Activated CD8-positive, alpha-beta memory T cell treated with anti-CD3 and anti-CD28 coated beads, Interleukin-2, amount 50 U/mL, for 24 hours (primary cell): Measurements from ENCODE around the gene SIAE.

ENCODE experiments used
- DNase-seq: peaks from one replicate; pipeline ENCODE4 v3.0.0-alpha.2; 2020; ENCODE audit errors: extremely low read depth

Gene SIAE

DNA sequence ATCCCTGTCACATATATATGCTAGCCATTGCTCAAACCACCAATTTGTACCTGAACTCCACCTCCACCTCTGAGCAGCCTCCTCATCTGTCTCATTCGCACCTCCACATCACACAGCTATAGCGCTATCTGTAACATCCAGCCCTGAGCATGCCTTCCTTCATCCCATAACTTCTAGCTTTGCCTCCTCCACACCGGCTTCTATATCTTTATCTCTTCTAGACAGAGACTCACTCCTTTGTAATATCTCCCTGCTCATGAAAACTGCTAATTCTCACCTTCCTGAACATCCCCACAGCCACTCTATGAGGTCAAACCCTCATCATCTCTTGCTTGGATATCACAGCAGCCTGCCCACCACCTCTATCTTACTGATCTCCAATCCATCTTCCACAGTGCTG lies 5.9 kb downstream of the SIAE start:
- no peak for DNase-seq

DNA sequence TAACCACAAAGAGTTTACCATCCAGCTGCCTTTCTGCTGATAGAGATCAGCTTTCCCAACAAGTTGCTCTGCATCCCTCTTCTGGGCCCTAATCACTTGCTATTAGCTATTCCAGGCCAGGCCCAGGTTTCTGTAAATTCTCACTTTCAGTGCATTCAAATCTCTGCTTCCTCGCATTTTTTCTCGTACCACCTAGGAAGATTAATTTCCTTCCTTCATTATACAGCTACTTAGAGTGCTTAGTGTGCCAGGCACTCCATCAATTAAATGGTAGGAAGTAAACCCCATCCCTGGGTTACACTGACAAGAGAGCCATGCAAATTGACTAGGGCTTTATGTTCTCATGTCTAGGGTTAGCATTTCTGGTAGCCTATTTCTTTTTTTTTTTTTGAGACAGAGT lies 9.7 kb downstream of the SIAE start:
- no peak for DNase-seq

DNA sequence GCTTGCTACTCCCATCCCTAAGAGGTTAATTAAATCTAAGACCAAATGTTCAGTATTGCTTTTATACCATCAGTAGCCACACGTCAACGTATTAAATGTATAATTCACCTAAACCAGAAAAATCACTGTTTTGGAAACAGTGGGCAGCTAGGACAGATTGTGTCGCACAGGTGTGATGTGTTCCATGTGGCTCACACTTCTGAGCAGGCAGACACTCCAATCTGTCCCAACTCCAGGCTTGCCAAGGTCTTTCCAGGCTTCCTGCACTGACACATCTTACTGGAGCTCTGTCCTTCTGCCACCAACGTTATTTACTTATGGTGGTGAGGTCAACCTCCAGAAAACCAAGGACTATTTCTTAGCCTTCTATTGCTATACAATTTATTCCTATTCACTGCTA lies 11.4 kb downstream of the SIAE start:
- no peak for DNase-seq

DNA sequence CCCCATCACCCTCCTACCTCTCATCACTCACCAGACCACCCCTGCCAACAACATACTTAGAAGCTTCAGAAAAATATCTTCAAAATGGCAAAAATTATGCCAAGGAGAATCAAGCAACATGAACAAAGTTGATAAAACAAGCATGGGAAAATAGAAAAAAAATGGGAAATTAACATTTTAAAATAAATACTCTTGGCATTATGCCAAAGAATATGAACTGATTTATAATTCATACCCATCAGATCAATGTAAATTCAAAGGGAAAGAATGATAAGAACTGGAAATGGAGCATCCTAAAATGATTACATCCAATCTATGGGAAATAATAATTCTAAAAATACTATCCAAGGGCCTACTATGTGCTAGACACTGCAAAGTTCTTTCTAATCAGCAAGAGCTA lies 12.0 kb downstream of the SIAE start:
- DNase-seq: no peak

DNA sequence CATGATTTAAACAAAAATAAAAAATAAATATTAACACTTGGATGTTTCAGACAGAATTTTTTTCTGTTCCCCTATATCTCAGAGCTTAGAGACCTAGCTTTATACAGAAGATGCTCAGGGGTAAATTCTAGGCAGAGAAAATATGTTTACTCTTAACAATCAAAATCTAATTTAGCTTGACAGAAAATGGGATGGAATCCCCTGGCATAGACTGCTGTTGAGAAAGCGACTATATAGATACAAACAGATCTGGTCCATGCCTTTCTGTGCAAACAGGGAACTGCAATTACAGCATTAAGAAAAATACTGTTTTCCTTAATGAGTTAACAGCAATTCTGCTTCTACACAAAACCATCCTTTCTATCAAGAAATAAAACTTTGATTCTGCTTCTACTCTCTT lies 14.6 kb downstream of the SIAE start:
- no peak for DNase-seq

DNA sequence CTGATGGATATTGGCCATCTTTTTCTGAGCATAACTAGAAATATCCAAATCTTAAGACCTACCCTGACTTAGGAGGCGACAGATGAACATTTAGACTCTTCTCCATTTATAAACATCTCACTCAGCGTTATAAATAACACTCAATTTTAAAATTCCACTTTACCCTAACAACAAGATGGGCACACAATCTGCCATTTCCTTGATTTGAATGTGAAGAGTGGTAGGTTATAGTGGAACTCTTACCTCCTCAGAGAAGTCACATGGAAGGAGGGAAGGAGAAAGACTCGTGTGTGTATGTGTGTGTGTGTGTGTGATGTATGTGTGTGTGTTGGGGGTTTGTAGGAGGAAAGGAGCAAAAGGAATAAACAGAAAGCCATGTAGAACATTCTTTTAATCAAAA lies 15.0 kb downstream of the SIAE start:
- no peak for DNase-seq

DNA sequence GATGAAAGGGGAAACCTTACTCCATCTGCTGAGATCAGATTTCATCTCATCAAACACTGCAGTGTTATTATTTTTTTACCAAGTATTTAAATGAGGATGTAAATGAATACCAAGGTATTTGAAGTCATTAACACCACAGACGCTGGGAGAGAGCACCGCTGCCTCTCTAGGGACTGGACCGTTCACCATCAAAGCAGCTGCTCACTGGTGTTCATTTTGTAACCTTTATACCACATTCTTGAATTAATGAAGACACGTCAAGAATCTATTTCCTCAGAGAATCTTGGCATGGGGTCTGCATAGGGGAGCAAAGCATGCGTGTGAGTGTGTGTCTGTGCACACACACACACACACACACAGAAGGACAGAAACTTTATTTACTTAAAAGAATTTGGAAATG lies 15.6 kb downstream of the SIAE start:
- no peak for DNase-seq

DNA sequence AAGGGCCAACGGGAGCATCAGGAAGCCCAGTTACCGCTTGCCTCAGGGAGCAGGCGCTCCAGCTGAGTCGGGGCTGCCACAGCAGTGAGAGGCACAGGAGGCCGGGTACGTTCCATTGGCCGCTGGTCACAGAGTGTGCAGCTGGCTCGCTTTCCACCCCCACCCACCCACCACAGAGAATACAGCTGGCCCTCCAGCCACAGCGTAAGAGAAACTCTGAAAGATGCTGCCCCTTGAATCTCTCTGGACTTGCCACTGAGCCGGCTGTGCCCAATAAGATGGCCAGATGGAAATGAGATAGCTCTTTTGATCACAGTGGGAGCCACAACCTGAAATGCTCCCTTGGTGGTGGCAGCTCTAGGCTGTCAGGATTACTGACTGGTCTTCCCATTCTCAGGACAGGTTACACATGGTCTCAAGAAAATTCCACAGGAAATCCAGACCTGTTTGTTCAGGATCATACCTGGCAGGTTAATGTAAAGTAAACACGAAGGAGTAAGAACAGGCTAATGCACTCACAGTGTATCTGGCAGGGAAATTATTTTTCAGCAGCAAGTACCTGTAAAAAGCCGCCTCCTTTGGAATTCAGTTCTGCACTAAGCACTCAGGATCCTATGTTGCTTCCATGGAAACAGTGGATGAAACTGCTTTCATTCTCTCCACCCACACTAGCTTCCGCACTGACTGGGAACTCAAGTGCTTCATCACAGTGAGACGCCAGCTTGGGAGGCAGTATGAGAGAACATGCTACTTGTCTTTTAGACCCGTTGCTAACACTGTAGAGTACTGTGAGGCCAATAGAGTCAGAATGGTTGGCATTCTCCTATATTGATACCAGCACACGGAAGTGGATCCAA lies 16.5 kb downstream of the SIAE start:
- DNase-seq: no peak

DNA sequence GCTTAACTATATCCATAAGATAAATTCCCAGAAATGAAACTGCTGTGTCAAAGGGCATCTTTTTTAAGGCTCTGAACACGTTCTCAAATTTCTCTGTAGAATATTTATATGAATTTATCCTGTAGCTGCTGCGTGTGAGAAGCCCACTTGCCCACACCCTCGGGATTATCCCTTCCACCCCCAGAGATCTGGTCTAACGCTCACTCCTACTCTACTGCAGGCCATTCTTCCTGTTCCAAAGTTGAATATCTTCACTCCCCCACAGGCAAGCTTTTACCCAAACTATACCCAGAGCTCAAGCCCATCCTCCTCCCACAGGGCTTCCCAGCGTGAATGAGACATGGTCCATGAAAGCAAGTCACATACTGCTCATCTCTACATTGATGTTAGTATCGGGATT lies 24.9 kb downstream of the SIAE start:
- no peak for DNase-seq

DNA sequence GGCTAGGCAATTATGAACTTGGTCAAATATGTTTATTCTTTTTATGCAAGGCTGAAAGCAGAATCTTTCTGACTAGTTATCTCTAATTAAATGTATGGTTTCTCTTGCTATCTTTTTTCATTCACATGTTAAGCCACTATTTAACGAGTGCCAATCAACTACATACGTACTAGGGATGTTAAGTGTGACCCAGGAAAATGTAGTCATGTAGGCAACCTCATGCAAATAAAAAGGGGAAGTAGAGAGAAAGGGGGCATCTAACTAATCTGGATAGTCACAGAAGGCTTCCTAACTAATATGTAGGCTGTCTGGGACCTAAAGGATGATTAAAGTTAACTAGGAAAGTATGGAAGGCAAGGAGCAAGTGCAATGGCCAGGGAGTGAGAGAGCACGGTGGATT lies 27.4 kb downstream of the SIAE start:
- no peak for DNase-seq

DNA sequence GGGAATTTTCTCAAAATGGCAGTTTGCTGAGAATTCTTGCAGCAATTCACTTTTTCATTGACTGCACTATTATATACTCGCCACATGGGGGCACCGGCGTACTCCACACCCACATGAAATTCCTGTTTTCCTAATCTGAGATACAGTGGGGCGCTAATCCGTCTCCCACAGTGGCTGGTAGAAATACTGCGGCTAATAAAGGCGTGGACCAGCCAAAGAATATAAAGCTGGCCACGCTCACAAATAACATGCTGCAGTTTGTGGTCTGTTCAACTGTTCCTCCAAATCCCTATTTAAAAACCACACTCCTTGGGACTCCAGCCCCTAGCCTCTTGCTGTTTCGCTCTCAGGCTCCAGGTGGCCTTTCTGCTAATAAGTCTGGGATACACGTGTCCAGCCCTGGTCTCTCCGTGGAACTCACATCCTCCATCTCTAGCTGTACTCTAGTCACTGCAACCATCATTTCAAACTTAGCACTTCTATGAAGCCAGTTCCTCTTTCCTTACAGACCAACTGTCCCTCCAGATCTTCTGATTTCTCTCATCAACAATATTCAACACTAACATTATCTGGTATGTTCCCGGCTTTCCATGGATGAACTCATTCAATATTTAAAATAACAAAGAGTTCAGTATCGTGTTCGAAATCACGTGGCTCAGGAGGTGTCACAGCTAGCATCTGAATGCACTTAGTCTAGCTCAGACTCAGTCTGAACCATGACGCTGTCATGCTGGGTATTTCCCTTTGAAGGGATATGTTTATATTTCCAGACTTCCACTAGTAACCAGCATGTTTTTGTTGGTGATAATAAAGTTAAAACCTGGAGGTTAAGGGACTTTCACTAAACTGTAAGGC lies 28.9 kb downstream of the SIAE start:
- no peak for DNase-seq

DNA sequence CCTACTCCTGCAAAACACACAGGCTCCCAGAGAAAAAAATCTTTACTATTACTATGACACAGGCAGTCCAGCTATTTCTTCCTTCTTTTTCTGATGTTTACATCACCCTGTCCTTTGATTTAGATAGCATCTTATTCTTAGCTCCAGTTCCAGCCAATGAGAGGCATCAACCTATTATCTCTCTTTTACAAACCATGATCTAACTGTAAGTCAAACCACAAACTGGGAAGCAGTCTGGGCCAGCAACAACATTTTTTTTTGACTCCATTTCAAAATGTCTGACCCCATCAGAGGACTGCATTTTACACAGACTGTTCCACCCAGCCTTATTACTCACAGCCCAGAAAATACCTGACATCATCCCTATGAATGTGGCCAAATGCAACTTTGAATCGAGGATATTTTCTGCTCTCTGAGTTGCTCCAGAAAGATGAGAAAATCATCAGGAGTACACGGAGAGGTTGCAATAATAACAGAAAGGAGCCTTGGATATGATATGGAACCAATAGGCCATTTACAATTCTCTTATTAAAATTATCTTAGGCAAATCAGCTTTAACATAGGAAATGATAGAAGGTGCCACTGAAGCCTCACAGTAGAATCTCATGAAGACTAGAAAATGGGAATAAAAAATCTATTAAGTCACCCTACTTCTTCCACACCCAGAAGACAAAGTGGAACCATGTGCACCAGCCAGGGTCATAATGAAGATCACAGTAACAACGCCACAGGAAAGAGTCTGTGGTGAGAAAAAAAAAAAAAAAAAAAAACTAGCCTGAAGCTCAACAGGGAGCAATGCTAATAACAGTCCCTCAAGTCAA lies 29.7 kb downstream of the SIAE start:
- no peak for DNase-seq

DNA sequence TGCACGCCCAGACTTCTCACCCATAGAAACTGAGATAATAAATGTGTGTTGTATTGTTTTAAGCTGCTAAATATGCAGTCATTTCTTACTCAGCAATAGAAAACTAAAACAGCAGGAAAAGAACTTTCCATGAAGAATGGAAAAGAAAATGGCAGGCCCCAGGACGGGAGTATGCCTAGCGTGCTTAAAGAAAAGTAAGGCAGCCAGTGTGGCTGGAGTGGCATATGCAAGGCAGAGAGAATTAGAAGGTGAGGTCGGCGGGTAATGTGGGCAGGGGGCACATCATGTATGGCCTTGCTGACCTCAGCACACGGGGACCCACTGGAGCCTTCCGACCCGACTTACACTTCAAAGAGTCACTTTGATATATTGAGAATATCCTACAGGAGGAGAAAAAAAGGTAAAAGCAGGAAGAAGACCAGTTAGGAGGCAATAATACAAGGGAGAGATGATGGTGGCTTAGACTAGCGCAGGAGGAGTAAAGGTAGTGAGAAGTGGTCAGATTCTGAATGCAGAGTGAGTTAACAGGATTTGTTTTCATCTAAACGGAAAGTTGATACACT lies 30.4 kb downstream of the SIAE start:
- no peak for DNase-seq

DNA sequence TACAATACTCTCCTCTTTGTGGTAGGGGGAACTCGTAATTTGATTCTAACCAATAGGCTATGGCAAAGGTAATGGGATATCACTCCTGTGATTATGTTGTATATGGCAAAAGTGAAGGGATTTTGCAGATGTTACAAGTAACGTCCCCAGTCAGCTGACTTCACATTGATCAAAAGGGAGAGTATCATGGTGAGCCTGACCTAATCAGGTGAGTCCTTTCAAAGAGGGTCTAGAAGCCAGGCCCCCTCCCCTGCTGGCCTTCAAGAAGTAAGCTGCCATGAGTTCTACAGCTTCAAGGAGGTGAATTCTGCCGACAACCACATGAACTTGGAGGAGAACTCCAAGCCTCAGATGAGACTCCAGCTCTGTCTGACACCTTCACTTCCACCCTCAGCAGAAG lies 30.9 kb downstream of the SIAE start:
- DNase-seq: no peak

DNA sequence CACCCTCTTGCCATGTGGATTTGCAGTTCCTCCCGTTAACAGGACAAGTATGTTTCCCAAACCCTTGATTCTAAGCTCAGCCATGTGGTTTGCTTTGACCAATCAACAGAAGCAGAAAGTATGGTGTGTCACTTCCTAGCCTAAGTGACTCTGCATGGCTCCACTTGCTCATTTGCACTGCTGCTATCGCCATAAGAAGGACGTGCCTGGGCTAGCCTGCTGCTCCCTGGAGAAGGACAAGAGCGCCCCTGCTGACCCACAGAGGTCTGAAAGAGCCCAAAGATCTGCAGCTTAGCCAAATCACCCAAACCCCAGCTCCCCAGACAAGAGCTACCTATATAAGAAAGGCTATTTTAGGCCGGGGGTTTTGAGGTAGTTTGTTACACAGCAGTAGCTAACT lies 32.9 kb downstream of the SIAE start:
- no peak for DNase-seq

DNA sequence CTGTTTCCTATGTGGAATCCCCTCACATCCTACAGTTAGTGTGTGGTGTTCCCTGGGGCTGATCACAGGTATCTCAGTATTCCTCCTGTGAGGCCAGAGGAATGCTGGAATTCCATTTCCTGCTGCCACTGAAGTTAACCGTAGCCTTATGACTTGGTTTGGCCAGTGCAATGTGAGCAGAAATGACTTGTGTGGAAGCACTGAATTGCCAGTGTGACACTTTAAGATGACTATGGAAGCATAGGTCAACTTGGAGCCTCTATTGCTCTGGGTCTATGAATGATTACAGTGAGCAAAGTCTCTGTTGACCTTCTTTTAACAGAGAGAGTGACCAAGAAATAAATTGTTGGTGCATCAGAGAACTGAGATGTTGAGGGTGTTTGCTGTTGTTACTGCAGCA lies 34.4 kb downstream of the SIAE start:
- DNase-seq: no peak

DNA sequence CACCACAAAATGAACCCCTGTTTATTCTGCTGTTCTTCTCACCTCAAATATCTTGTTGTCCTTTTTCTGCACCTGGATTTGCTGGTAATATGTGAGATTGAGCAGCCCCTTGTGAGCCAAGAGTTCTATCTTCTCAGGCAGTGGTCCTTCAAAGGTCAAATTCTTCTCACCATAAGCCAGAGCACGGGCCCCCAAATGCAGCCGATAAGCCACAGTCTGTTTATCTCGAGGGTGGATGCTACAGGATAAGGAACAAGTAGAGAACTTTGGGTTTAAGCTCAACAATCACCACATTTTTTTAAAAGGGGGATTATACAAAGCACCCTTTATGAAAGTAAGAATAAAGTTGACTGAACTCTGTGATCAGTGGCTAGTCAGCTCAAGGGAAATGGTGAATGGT lies 35.0 kb downstream of the SIAE start:
- DNase-seq: no peak

DNA sequence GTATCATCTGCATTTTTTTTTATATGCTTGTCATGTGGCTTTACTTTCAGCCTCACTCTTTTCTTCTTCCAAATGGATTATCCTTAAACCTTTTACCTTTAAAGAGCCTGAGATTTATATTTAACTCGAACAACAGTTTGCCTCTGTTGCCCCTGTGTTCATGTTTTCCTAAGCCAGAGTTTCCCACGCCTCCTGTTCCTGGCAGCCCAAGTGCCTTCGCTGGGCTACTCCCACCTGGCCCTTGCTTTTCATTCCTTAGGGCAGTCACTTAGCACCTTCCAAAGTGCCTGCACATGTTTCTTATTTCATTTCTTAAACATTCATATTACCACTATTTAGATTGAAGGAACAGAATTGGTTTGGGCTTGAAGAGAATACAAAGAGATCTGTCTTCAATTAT lies 37.6 kb downstream of the SIAE start:
- no peak for DNase-seq

DNA sequence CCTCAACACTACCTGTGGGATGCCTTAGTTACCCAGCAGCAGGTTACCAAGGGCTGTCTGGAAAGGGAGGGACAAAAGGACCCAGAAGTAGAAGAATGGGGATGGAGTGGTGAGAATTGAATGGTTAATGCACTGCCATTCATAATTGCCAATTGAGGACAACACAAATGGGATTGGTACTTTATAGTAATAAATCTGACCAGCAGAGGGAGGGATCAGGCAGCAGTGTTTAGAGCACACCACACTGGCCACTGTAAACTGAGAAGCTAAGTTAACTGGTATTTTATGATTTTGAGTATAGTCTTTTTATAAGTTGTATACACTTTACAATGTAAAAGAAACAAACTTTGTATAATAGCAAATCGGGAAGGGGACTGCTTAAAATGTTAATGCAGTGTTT lies 40.2 kb downstream of the SIAE start:
- DNase-seq: no peak

DNA sequence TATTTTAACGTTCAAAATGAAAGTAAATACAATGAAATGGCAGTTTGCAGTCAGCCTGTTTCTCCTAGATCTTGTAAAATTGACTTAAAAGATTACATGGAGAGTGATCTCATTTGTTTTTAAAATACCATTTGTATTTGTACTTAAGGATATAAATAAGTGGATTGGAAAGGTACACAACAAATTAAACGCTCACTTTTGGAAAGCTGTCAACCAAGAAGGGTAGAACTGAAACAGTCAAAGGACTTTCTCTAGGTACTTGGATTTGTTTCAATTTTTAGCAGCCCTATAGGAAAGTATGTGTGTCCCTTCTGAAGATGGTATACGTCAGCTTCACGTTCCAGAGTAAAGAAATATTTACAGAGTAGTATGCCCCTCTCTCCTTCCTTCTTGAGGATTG lies 43.6 kb downstream of the SIAE start:
- no peak for DNase-seq

DNA sequence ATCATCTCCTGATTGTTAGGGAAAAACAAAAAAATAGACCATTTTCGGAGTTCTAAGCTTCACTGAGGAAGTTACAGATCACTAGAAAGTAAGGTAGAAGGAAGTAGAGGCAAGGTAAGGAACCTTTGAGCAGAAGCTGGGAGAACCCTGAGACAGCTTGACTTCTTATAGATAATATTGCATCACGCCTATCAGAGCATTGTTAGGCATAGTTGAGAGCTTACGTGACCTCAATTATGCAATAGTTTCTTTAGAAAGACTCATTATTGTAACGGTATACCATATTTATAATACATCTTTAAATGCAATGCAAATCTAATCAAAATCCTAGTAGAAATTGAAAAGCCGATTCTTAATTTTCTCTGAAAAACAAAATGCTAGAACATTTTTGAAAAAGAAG lies 46.0 kb downstream of the SIAE start:
- no peak for DNase-seq
